Astrocyte (in vitro differentiated cells and primary cell): Measurements from ENCODE around the gene ERVH48-1.
"Not testable (repeated sequence)": the region's sequence is repeated elsewhere in the genome, so short reads cannot be mapped to it uniquely, and the experiment has no call there.

Experiments used
- EZH2 ChIP-seq: IDR thresholded peaks from 2 replicates; pipeline ENCODE4 v1.6.1; 2012; ENCODE audit warnings: mild to moderate bottlenecking, low read length, inconsistent platforms; ENCODE audit not compliant: insufficient read depth
- TF ChIP-seq, protein P1 (sequence below): IDR thresholded peaks from 2 replicates; pipeline ENCODE4 v1.5.1; 2011; ENCODE audit warnings: low read depth, mild to moderate bottlenecking, inconsistent platforms, low read length, moderate library complexity; ENCODE audit not compliant: insufficient read depth

DNA sequence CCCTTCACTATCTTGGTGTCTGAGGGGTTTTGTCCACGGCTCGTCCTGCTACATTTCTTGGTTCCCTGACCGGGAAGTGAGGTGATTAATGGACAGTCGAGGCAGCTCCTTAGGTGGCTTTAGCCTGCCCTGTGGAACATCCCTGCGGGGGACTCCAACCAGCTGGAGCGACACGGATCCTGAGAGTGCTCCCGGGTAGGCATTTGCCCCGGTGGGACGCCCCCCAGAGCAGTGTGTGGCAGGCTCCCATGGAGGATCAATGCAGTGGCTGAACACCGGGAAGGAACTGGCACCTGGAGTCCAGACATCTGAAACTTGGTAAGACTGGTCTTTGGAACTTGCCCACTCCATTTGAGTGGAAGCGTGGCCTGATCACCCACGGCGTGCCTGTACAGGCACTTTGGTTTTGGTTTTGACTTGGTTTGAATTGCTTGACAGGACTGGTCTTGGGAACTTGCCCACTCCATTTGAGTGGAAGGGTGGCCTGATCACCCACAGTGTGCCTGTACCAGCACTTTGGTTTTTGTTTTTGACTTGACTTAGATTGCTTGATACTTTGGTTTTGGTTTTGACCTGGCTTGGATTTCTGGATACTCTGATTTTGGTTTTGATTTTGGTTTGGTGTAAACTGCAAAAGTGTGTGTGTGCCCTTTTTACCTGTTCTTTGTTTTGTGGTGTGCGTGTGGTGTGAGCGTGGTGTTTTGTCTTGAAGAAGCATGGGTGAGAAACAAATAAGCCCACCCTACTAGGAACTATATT is 7.1 kb upstream of the ERVH48-1 start:
- TF ChIP-seq EZH2: not testable (repeated sequence)
- TF ChIP-seq, protein P1, sequence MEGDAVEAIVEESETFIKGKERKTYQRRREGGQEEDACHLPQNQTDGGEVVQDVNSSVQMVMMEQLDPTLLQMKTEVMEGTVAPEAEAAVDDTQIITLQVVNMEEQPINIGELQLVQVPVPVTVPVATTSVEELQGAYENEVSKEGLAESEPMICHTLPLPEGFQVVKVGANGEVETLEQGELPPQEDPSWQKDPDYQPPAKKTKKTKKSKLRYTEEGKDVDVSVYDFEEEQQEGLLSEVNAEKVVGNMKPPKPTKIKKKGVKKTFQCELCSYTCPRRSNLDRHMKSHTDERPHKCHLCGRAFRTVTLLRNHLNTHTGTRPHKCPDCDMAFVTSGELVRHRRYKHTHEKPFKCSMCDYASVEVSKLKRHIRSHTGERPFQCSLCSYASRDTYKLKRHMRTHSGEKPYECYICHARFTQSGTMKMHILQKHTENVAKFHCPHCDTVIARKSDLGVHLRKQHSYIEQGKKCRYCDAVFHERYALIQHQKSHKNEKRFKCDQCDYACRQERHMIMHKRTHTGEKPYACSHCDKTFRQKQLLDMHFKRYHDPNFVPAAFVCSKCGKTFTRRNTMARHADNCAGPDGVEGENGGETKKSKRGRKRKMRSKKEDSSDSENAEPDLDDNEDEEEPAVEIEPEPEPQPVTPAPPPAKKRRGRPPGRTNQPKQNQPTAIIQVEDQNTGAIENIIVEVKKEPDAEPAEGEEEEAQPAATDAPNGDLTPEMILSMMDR: not testable (repeated sequence)
